Endodermal cell (in vitro differentiated cells): ENCODE measurements around the gene JPH2. TPM values are rescaled to one million over a fixed set of nuclear protein-coding genes. Genes with fewer than 3 reads are reported as not detected.

Experiments used
- DNase-seq: peaks from one replicate; pipeline ENCODE4 v3.0.0-alpha.2; 2017
- H3K27ac ChIP-seq: 2 replicates; pipeline ENCODE4 v1.5.1; 2013; ENCODE audit warnings: mild to moderate bottlenecking, low read depth, low read length, moderate library complexity
- H3K27me3 ChIP-seq: 2 replicates; pipeline ENCODE4 v1.6.1; 2013; ENCODE audit warnings: mild to moderate bottlenecking, low read length, moderate library complexity; ENCODE audit not compliant: insufficient read depth, control insufficient read depth, poor library complexity, severe bottlenecking
- H3K36me3 ChIP-seq: 2 replicates; pipeline ENCODE4 v1.7.0; 2013; ENCODE audit warnings: mild to moderate bottlenecking, low read length, moderate library complexity; ENCODE audit not compliant: control insufficient read depth, insufficient read depth
- H3K4me1 ChIP-seq: one replicate; pipeline ENCODE4 v1.7.0; 2013; ENCODE audit warnings: low read length; ENCODE audit not compliant: control insufficient read depth, insufficient read depth
- H3K4me3 ChIP-seq: 2 replicates; pipeline ENCODE4 v1.5.1; 2013; ENCODE audit warnings: mild to moderate bottlenecking, low read length, moderate library complexity
- H3K9ac ChIP-seq: 2 replicates; pipeline ENCODE4 v1.6.1; 2013; ENCODE audit warnings: mild to moderate bottlenecking, low read length, moderate library complexity; ENCODE audit not compliant: poor library complexity, severe bottlenecking; ENCODE audit errors: extremely low read depth
- H3K9me3 ChIP-seq: 2 replicates; pipeline ENCODE4 v1.6.1; 2013; ENCODE audit warnings: mild to moderate bottlenecking, low read length, moderate library complexity; ENCODE audit not compliant: control insufficient read depth
- H3K27ac Mint-ChIP-seq: 2 replicates; pipeline ENCODE4 v1.8.0; 2020; ENCODE audit warnings: mixed read lengths
- H3K27me3 Mint-ChIP-seq: 2 replicates; pipeline ENCODE4 v1.8.0; 2021; ENCODE audit warnings: mild to moderate bottlenecking, mixed read lengths; ENCODE audit not compliant: insufficient read depth
- H3K36me3 Mint-ChIP-seq: 2 replicates; pipeline ENCODE4 v1.8.0; 2020; ENCODE audit warnings: low read depth, mixed read lengths
- H3K4me1 Mint-ChIP-seq: 2 replicates; pipeline ENCODE4 v1.8.0; 2020; ENCODE audit warnings: mixed read lengths
- H3K4me3 Mint-ChIP-seq: 2 replicates; pipeline ENCODE4 v1.8.0; 2020; ENCODE audit warnings: mild to moderate bottlenecking, moderate library complexity, mixed read lengths
- H3K9me3 Mint-ChIP-seq: 2 replicates; pipeline ENCODE4 v1.8.0; 2020; ENCODE audit warnings: mild to moderate bottlenecking, mixed read lengths
- WGBS, 2 experiments: methylation state at CpG; one replicate each; pipeline versions ENCODE4 v1.1.5 to v1.1.7; 2013; ENCODE audit warnings: missing lambda C conversion rate in 2 of 2, mixed read lengths in 1 of 2; ENCODE audit not compliant: insufficient coverage in 1 of 2, insufficient read length in 1 of 2; 5-methylcytosine and 5-hydroxymethylcytosine counted together
- total RNA-seq, 2 donors: library from RNA; stranded (reverse); fragmentation: NEBNext Ultra II Directional in 1 of 2; extraction: Animal tissue kit (Norgen Biotek cat#: 25700) in 1 of 2; gene quantifications; 2 replicates in 1 of 2; 3 replicates in 1 of 2; pipeline ENCODE4 v1.2.1, GENCODE V29; 2021
- TF ChIP-seq, protein P1 (sequence below): fragments of 200-600 bp; sonication (generic); conservative IDR thresholded peaks from 2 replicates; pipeline ENCODE4 v1.5.0; 2021; ENCODE audit warnings: antibody characterized with exemption, mild to moderate bottlenecking

Gene JPH2
- total RNA-seq, 2 donors from 2014 or later = 0.86 to 1.0 TPM

DNA sequence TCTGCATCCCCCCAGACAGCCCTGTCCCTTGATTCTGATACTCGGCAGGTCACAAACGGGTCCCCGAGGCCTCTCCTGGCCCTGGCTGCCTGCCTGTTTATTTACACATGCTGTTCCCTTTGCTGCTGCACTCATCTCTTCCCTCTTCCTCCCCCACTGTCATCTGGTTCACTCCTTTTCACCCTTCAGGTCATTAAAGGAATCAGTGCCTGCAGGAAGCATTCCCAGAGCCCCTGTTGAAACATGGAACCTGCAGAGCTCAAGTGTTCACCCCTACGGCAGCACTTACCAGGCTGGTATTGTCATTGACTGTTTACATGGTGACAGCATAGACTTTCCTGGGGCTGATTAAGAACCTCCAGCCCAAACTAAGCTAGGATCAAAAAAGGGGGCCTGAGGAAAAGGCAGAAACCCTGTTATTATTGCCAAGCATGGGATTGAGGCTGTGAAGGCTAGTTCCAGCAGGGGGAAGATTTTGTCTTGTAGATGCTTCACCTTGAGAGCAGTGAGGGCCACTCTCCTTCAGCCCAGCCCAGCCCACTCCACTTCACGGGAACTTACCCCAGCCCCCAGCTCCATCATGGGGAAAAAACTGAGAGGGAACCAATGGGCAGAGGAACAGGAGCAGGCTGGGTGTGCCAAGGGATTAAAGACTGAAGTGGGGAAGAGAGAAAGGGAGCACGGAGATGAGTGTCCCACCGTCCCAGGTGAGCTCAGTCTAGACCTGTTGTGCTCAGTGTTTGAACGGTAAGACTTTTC is 73.2 kb downstream of the JPH2 start:
- Histone ChIP-seq H3K27ac (no peak overlapping the region), H3K9ac (no peak overlapping the region), H3K27me3 (no peaks in the 10 kb centered on the region), H3K36me3 (no peaks in the 10 kb centered on the region), H3K4me3 (no peak overlapping the region), H3K9me3 (peaks cover 4% of the 10 kb centered on the region), H3K4me1 (no peaks in the 10 kb centered on the region)
- Mint-ChIP-seq H3K36me3 (no peaks in the 10 kb centered on the region), H3K4me3 (no peak overlapping the region), H3K4me1 (peaks cover 6% of the 10 kb centered on the region), H3K9me3 (peaks cover 7% of the 10 kb centered on the region), H3K27me3 (peaks cover 14% of the 10 kb centered on the region), H3K27ac (no peak overlapping the region)
- TF ChIP-seq, protein P1, sequence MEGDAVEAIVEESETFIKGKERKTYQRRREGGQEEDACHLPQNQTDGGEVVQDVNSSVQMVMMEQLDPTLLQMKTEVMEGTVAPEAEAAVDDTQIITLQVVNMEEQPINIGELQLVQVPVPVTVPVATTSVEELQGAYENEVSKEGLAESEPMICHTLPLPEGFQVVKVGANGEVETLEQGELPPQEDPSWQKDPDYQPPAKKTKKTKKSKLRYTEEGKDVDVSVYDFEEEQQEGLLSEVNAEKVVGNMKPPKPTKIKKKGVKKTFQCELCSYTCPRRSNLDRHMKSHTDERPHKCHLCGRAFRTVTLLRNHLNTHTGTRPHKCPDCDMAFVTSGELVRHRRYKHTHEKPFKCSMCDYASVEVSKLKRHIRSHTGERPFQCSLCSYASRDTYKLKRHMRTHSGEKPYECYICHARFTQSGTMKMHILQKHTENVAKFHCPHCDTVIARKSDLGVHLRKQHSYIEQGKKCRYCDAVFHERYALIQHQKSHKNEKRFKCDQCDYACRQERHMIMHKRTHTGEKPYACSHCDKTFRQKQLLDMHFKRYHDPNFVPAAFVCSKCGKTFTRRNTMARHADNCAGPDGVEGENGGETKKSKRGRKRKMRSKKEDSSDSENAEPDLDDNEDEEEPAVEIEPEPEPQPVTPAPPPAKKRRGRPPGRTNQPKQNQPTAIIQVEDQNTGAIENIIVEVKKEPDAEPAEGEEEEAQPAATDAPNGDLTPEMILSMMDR = peak; percentile 18
- no peak for DNase-seq
- WGBS, 2 experiments = 88 to 91% methylated on average over 6 to 8 of the region's 8 CpGs

DNA sequence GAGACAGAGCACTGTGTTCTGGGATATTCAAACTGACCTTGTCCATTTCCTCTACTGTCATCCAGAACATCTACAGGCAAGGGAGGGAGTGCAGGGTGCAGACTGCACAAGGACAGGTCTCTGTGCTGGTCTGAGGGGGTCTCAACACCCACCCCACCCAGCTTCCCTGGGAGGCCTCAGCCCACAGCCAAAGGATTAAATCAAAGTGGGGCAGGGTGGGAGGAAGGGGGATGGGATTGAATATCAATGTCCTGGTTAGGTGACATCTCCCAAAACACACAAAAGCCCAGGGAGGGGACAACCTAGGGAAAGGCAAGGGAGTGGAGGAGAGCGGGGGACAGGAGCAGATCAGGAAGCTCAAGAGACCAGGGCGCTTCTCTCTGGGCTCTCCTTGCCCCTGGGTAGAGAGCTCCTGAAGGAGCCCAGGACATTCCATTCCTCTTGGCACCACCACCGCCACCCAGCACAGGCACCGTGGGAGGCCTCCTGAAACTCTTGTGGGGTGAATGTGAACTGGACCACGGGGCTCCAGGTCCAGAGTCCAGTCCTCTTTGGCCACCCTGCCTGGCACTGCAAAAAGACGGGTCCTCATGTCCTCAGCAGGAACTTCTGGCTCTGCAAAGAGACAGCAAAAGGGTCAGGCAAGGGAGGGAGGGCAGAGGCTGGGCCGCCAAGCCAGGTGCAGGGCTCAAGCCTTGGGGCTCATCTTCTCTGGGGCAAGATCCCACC is 73.9 kb downstream of the JPH2 start:
- Histone ChIP-seq H3K9me3 (peaks cover 11% of the 10 kb centered on the region), H3K4me3 (no peak overlapping the region), H3K27me3 (no peaks in the 10 kb centered on the region), H3K9ac (no peak overlapping the region), H3K4me1 (no peaks in the 10 kb centered on the region), H3K27ac (no peak overlapping the region), H3K36me3 (no peaks in the 10 kb centered on the region)
- Mint-ChIP-seq H3K4me3 (no peak overlapping the region), H3K36me3 (no peaks in the 10 kb centered on the region), H3K27me3 (peaks cover 17% of the 10 kb centered on the region), H3K27ac (no peak overlapping the region), H3K9me3 (peaks cover 14% of the 10 kb centered on the region), H3K4me1 (peaks cover 6% of the 10 kb centered on the region)
- TF ChIP-seq, protein P1 = no peak
- peak; percentile 41 for DNase-seq
- WGBS, 2 experiments = 72 to 86% methylated on average over 3 to 7 of the region's 7 CpGs

GRCh38 chr20:44112456-44112855 is 74.5 kb downstream of the JPH2 start:
- TF ChIP-seq, protein P1 = no peak
- H3K9ac ChIP-seq = no peak overlapping the region
- H3K4me1 ChIP-seq = no peaks in the 10 kb centered on the region
- Mint-ChIP-seq H3K27ac (no peak overlapping the region), H3K4me1 (peaks cover 6% of the 10 kb centered on the region), H3K36me3 (no peaks in the 10 kb centered on the region), H3K4me3 (no peak overlapping the region), H3K27me3 (peaks cover 17% of the 10 kb centered on the region), H3K9me3 (peaks cover 20% of the 10 kb centered on the region)
- no peak overlapping the region for H3K4me3 ChIP-seq
- no peaks in the 10 kb centered on the region for H3K36me3 ChIP-seq
- H3K27me3 ChIP-seq = no peaks in the 10 kb centered on the region
- DNase-seq = peak; percentile 42
- WGBS, 2 experiments = 81 to 88% methylated on average over 4 to 6 of the region's 6 CpGs
- H3K9me3 ChIP-seq = peaks cover 17% of the 10 kb centered on the region
- no peak overlapping the region for H3K27ac ChIP-seq
